Stimulated activated CD4-positive, alpha-beta T cell treated with anti-CD3 and anti-CD28 coated beads, Interleukin-4, amount 100 ng/mL, for 48 hours (primary cell): ENCODE results near the gene CHRNB2.

Experiments
- DNase-seq, 2 donors: peaks; one replicate each; pipeline ENCODE4 v3.0.0-alpha.2; 2020; ENCODE audit warnings: low read depth in 2 of 2

CHRNB2 gene

GRCh38 chr1:154552036-154552435, 15.5 kb upstream of the CHRNB2 start:
- no peak for DNase-seq

GRCh38 chr1:154553056-154554030, 14.2 kb upstream of the CHRNB2 start:
- DNase-seq: no peak

- DNase-seq: no peak
These were observed 11.2 kb upstream of the CHRNB2 start for GRCh38 chr1:154556422-154556821.

GRCh38 chr1:154557248-154557938, 10.2 kb upstream of the CHRNB2 start:
- DNase-seq: no peak

- peak in 1 of 2 donors; percentile 26 for DNase-seq
These were observed 9.4 kb upstream of the CHRNB2 start, which contains the start of gene UBE2Q1 for GRCh38 chr1:154557939-154558719. TSS of gene UBE2Q1 (minus strand) at chr1:154558662. CDS start at chr1:154558553, 109 bp downstream.

GRCh38 chr1:154558720-154559465, 8.7 kb upstream of the CHRNB2 start:
- DNase-seq: peak; percentile 99

- peak; percentile 67 to 79 for DNase-seq
These were observed 8.0 kb upstream of the CHRNB2 start for GRCh38 chr1:154559466-154560044.

GRCh38 chr1:154565876-154566275, 1.7 kb upstream of the CHRNB2 start:
- no peak for DNase-seq

- no peak for DNase-seq
These were observed 708 bp downstream of the CHRNB2 start for GRCh38 chr1:154568157-154568815.

GRCh38 chr1:154571244-154571963, 3.8 kb downstream of the CHRNB2 start:
- no peak for DNase-seq

- DNase-seq: no peak
These were observed 4.3 kb downstream of the CHRNB2 start for GRCh38 chr1:154571964-154572288.

GRCh38 chr1:154572468-154573167, 5.0 kb downstream of the CHRNB2 start:
- DNase-seq: no peak

- DNase-seq: no peak
These were observed 5.6 kb downstream of the CHRNB2 start for GRCh38 chr1:154573168-154573510.

GRCh38 chr1:154574716-154575115, 7.1 kb downstream of the CHRNB2 start:
- no peak for DNase-seq

- no peak for DNase-seq
These were observed 7.8 kb downstream of the CHRNB2 start for GRCh38 chr1:154575147-154575927.

GRCh38 chr1:154575951-154576566, 8.5 kb downstream of the CHRNB2 start:
- DNase-seq: no peak

GRCh38 chr1:154577346-154578057, 9.9 kb downstream of the CHRNB2 start:
- no peak for DNase-seq
